SK-N-SH (cell line): ENCODE measurements around the gene TMEM88.

Experiments used
- CHD2 ChIP-seq: fragments of 150-350 bp; IDR thresholded peaks from 2 replicates; pipeline ENCODE4 v1.6.1; 2018; ENCODE audit warnings: low read length; ENCODE audit not compliant: partially characterized antibody
- CTCF ChIP-seq: fragments of 200-600 bp; sonication (generic); IDR thresholded peaks from 2 replicates; pipeline ENCODE4 v1.6.1; 2017; ENCODE audit warnings: antibody characterized with exemption, mild to moderate bottlenecking, moderate library complexity
- EP300 ChIP-seq, 2 experiments: IDR thresholded peaks; 2 replicates each; pipeline versions ENCODE4 v1.4.0 to v1.6.1; 2012; ENCODE audit warnings: borderline replicate concordance in 1 of 2, low read depth in 1 of 2, low read length in 1 of 2
- EZH2phosphoT487 ChIP-seq: fragments of 200-600 bp; sonication (generic); IDR thresholded peaks from 2 replicates; pipeline ENCODE4 v1.6.1; 2017; ENCODE audit warnings: low read depth, mixed run types, mild to moderate bottlenecking, antibody characterized with exemption, moderate library complexity, borderline replicate concordance
- IRF3 ChIP-seq: fragments of 150-350 bp; IDR thresholded peaks from 2 replicates; pipeline ENCODE4 v1.6.1; 2016; ENCODE audit warnings: mild to moderate bottlenecking, low read depth, low read length
- MAX ChIP-seq: IDR thresholded peaks from 2 replicates; pipeline ENCODE4 v1.4.0; 2012; ENCODE audit warnings: low read depth
- MXI1 ChIP-seq: IDR thresholded peaks from 2 replicates; pipeline ENCODE4 v1.6.1; 2012; ENCODE audit warnings: mild to moderate bottlenecking, low read depth, low read length, improper control_type of control experiment
- POLR2AphosphoS5 ChIP-seq: IDR thresholded peaks from 2 replicates; pipeline ENCODE4 v1.6.1; 2012; ENCODE audit warnings: low read depth, low read length
- RCOR1 ChIP-seq: fragments of 150-350 bp; IDR thresholded peaks from 2 replicates; pipeline ENCODE4 v1.6.1; 2017; ENCODE audit warnings: antibody characterized with exemption, low read length
- REST ChIP-seq: IDR thresholded peaks from 2 replicates; pipeline ENCODE4 v1.6.1; 2012; ENCODE audit warnings: mild to moderate bottlenecking, low read depth, low read length, moderate library complexity
- SIN3A ChIP-seq: IDR thresholded peaks from 2 replicates; pipeline ENCODE4 v1.6.1; 2012; ENCODE audit warnings: low read depth, mild to moderate bottlenecking, low read length, moderate library complexity, borderline replicate concordance
- TAF1 ChIP-seq: IDR thresholded peaks from 2 replicates; pipeline ENCODE4 v1.6.1; 2012; ENCODE audit warnings: low read depth, mild to moderate bottlenecking, low read length, moderate library complexity, borderline replicate concordance
- USF2 ChIP-seq: fragments of 150-350 bp; IDR thresholded peaks from 2 replicates; pipeline ENCODE4 v1.6.1; 2017; ENCODE audit warnings: antibody characterized with exemption, low read length, low read depth, borderline replicate concordance
- YY1 ChIP-seq: IDR thresholded peaks from 2 replicates; pipeline ENCODE4 v1.4.0; 2012; ENCODE audit warnings: low read depth, mild to moderate bottlenecking

- TF ChIP-seq CTCF, result no peak
- no peak for TF ChIP-seq MAX
- no peak for TF ChIP-seq CHD2
- no peak for TF ChIP-seq EP300 (IDR thresholded peaks at IDR 0.05; ENCODE audit: borderline replicate concordance in 1 of 2, low read depth in 1 of 2, low read length in 1 of 2)
- no peak for TF ChIP-seq RCOR1
- no peak for TF ChIP-seq EZH2phosphoT487
- no peak for TF ChIP-seq POLR2AphosphoS5
- no peak for TF ChIP-seq SIN3A
- no peak for TF ChIP-seq REST
- TF ChIP-seq YY1, result no peak
- TF ChIP-seq MXI1, result no peak
- no peak for TF ChIP-seq TAF1
- no peak for TF ChIP-seq USF2
- no peak for TF ChIP-seq IRF3
Measured at GRCh38 chr17:7832431-7832830, 22.4 kb upstream of the TMEM88 start.
